NCI-H1048 (cell line): Measurements from ENCODE around the gene KRT16.
"Not testable (repeated sequence)": the region's sequence is repeated elsewhere in the genome, so short reads cannot be mapped to it uniquely, and the experiment has no call there.

Experiments
- DNase-seq: peaks from one replicate; lab custom pipeline; 2025; lab: John Stamatoyannopoulos, UW

KRT16 gene

DNA sequence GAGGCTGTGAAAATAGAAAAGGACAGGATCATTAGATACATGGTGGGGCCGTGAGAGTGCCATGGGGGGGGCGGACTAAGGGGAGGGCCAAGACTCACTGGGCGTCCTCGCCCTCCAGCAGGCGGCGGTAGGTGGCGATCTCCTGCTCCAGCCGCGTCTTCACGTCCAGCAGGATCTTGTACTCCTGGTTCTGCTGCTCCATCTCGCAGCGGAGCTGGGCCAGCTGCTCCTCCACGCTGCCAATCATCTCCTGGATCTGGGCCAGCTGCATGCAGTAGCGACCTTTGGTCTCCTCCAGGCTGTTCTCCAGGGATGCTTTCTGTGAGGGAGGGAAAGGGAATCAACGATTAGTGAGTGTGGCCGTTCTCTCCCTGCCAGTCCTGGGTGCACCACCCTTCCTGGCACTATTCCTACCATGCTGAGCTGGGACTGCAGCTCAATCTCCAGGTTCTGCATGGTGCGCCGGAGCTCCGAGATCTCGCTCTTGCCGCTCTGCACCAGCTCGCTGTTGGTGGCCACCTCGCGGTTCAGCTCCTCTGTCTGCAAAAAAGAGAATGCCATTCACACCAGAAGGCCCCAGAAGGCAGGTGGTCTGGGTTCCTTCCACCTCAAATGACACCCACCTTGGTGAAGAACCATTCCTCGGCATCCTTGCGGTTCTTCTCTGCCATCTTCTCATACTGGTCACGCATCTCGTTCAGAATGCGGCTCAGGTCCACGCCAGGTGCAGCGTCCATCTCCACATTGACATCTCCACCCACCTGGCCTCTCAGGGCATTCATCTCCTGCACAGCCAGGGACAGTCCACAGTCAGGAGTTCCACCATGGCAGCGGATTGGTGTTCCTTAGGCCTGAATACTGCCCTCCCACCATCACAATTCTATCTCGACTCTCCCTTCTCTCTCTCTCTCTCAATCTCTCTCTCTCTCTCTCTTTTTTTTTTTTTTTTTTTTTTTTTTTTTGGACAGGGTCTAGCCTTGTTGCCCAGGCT is 29.1 kb downstream of the KRT16 start:
- no peak for DNase-seq

DNA sequence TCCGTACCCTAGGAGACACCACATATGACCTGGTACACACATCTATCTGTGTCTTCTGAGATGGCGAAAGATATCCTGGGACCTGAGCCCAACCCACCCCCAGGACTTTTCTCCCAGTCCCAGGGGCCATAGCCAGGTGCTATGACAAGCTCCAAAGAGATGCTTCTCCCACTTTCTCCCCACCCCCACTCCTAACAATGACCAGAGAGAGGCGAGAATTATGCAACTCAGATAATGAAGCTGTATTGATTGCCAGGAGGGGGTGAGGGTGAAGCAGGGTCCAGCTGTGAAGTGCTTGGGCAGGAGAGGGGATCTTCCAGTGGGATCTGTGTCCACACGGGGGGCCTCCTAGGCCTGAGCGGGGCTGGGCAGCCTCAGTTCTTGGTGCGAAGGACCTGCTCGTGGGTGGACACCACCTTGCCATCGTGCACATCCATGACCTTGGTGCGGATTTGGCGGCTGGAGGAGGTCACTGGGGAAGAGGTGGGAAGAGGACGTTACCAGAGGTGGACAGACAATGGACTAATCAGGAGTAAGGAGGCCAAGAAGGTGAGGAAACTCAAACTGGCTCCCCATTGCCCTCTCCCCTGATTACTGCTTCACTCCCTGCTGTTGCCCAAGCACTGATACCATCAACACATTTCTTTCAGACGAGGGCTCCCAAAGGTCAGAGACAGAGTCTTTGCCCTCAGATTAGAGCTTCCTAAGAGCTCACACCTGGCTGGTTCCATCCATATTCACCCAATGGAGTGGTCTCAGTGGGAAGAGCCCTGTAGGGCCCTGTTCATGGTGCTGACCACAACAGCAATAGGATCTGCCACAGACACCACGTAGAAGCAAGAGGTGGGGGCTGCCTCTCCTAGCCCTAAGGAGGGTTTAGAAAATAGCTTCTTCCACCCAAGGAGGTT is 30.3 kb downstream of the KRT16 start:
- not testable (repeated sequence) for DNase-seq

DNA sequence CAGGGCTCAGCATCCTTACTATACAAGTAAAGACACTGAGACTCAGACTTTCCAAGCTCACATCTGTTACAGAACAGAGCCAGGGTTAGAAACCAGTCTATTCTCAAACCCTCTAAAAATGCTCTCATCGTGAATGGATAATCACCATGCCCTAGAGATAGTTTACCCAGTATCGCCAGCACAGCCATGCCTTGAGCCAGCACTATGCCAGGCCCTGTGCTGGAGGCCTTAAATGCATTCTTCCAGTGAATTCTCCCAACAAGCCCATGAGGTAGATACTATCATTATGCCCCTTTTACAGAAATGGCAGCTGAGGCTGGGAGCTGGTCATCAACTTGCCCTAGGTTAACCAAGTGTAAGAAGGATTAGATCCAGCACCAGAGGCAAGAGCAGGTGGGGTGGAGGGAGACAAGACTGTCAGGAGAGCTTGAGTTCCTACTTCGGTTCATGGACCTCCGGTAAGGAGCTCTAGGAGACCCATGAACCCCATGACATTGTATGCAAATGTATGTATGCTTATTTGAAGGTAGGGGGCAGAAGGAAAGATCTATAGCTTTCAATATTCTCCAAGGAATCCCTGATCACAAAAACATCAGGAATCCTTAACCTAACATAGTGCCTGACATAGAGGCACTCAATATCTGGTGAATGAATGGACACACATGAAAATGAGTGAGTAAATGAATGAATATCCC is 31.1 kb downstream of the KRT16 start:
- DNase-seq = no peak

DNA sequence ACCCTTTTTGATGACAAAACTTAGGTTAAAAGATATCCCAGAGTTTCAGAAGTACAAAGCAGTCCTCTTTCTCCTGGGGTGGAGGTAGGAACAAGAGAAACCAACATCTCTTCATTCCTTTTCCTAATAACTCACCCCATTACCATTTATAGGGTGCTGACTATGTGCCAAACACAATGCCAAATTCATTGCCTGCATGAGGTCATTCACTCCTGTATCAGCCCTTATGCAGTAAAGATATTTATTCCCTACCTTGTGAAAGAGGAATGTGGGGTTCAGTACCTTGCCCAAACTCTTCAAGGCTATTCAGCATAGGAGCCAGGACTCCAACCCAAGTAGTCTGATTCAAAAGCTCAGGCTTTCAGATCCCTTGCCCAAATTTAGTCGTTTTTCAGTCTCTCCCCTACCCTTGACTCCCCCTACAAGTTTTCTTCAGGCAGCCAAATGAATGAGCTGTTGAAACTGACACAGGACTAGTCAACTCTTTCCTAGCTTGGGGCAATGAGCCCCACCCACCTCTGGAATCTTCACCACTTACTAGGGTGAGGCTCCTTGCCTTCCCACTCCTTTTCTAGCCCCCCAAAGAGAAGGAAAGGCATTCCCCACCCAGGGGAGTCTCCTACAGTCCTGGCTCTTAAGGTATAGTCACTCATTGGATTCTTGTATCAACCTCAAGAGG is 31.7 kb downstream of the KRT16 start:
- no peak for DNase-seq

DNA sequence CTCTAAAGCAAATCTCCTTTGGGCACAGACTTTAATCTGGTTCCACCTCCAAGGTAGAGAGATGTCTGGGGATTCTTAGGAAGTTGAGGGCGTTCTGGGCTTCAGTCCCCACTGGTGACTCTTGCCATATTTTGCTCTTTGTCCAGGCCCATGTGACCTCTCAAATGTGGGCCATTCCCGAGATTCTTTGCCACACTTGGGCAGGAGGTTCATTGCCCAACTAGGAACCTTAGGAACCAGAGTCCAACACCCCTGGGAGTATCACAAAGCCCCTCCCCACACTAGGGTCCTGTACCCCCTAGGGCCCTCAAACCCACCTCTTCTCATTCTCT is 32.4 kb downstream of the KRT16 start:
- no peak for DNase-seq

DNA sequence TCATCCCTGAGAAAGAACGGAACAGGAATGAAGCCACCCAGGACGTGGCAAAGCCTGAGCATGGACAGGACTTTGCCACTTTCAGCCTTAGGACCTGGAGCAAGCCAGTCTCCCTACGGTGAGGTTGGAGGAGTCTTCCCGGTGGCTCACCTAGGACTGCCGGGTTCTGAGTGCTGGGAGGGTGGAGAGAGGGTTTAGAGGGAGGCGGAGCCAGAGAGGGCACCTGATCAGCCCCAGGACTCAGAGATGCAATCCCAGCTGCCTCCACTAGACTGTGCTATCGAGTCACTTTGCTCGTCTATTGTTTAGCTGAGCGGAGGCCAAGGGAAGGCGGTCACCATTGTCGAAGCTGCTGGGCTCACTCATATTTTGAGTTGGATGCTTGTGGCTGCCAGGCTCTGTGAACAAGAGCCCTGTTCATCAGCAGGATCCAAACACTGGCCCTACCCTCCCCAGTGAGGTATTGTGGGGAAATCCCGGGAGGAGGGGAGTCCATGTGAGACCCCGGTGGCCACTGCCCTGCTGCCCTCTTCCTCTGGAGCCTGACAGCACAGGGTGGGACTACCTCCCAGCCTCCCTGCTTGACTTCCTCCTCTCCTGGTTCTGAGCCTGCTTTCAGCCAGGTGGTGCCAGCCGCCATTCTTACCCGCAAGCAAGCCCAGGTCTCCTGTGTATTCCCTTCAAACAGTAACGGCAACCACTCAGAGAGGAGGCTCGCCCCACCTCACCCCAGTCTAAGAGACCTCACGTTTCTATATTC is 32.9 kb downstream of the KRT16 start:
- DNase-seq = peak; percentile 46

DNA sequence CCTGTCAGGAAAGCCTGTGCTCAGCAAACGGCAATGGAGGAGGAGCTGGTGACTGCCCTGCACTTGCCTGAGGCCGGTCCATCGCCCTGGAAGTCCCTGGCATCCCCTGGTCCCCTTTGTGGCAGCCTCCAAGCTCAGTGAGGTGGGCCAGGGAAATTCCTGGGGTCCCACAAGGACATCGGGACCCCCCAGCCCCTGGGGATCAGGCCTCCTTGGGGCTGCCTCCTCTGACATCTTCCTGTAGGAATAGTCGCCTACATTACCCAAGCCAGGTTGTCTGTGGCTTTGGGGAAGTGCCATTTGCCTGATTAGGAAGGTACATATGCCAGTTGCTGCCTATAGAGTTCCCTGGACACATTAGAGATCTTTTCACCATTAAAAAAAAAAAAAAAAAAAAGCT is 33.6 kb downstream of the KRT16 start:
- DNase-seq = no peak

DNA sequence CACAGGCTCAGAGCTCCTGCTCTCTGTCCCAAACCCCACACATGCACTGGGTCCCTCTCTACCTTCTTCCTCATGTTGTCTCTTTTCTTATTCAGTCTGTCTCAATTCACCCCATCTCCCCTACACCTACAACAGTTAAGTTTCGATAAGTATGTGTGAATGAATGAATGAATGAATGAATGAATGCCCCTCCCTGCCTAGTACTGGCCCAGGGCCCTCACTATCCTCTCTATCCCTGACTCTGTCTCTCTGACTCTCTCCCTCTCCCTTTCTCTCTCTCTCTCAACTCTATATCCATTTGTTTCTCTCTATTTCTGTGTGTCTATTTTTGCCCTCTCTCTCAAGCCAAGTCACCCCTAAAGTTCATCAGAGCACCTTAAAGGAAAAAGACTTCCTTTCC is 34.0 kb downstream of the KRT16 start:
- DNase-seq = no peak

DNA sequence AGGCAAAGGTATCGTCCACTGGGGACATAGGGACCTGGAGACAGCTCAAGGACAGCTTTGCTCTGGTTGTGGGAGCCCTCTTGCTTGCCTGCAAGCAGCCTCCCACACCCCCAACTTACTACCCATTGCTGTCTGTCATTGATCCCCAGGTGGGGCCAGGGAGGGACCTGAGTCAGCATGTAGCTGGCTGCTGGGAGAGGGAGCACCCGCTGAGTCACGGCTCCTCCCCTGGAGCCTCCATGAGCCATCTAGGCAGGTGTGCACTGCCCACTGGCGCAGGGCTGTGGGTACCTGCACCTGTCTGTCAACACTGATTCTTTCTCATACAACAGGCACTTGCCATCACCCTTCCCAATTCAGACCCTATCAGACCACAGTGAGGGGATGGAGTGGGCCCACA is 35.8 kb downstream of the KRT16 start:
- not testable (repeated sequence) for DNase-seq

DNA sequence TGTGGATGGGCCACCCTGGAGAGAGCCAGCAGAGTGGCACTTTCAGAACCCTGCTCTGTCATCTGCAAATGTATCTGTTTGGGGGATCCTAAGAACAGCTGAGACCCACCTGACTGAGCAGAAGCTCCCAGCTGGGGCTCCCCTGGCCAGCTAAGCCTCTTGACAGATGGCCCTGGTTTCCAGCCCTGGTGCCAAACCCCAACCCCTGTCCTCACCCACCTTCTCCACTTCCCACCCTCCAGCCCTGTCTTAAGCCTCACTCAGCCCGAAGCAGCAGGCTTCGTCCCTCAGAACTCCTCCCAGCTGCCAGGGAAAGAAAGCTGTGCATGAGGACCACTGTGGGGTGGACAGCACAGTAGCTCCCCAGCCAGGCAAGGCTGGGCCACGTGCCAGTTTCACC is 37.2 kb downstream of the KRT16 start:
- no peak for DNase-seq

DNA sequence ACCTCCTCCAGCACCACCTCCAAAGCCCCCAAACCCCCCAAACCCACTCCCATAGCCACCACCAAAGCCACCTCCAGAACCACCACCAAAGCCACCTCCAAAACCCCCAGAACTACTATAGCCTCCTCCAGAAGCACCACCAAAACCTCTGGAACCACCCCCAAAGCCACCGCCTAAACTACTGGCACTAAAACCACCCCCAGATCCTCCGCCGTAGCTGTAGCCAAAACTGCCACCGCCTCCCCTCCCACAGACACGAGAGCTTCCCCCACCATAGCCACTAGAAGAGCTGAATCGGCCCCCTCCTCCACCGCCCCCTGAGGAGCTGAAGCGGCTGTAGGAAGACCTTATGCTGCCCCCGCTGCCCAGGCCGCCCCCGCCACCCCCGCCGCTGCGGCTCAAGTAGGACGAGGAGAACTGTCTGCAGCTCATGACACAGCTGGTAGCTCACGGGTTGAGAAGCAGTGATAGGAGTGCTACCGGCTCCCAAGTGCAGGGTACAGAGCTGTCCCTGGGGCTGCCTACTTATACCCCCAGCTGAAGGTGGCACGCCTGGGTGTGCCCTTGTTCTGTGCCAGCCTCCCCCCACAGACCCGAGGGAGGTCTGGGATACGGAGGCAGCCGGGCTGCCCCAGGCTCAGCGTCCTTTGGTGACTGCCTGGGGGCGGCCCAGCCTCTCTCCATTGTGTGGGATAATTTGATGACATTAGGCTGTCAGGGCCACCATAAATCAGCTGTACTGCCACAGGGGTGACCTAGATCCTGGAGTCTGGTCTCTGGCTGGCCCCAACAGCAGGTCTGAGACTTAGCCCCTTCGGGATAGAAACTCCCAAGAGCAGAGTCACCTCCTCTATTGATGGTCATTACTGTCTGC is 40.8 kb downstream of the KRT16 start, which contains the start of gene KRT9:
Gene KRT9, minus strand, starts transcription at position 499 of the 874 bp plus-strand sequence. Its CDS starts 67 bp downstream, at position 432.
- DNase-seq = no peak

DNA sequence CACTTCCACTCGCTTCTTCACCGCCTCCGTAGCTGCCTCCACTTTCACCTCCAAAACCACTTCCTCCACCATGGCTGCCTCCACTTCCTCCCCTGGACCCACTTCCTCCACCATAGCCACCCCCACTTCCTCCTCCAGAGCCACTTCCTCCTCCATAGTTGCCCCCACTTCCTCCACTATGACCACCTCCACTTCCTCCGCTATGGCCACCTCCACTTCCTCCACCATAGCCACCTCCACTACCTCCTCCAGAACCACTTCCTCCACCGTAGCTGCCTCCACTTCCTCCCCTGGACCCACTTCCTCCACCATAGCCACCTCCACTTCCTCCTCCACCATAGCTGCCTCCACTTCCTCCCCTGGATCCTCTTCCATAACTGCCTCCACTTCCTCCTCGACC is 45.2 kb downstream of the KRT16 start:
- DNase-seq = no peak

DNA sequence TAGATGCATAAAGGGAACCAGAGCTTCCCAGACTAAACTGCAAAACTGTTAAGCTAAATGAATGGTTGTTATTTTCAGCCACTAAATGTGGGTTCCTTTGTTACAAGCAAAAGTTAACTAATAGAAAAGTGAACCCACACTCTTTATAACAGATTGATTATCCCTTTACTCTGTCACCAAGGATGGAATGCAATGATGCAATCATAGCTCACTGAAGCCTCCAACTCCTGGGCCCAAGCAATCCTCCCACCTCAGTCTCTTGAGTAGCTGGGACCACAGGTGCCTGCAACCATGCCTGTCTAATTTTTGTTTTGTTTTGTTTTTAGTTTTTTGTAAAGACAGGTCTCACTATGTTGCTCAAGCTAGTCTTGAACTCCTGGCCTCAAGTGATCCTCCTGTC is 47.2 kb downstream of the KRT16 start:
- no peak for DNase-seq

DNA sequence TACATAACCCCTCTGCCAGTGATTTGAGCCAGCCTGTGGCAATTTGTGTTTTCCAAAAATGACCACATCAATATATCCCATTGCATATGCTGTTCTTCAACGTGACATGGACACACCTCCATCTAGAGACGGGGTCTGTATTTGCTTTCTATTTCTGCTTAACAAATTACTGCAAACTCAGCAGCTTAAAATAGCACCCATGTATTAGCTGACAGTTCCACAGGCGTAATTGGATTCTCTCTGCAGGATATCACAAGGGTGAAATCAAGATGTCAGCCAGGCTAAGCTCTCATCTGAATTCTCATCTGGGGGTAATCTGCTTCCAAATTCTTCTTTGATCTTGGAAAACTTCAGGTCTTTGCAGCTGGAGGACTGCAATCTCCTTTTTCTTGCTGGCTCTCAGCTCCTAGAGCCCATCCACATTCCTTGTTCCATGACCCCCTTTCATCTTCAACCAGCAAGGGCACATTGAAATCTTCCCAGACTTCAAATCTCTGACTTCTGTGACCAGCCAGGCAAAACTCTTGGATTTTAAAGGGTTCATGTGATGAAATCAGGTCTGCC is 48.9 kb downstream of the KRT16 start:
- DNase-seq = no peak

DNA sequence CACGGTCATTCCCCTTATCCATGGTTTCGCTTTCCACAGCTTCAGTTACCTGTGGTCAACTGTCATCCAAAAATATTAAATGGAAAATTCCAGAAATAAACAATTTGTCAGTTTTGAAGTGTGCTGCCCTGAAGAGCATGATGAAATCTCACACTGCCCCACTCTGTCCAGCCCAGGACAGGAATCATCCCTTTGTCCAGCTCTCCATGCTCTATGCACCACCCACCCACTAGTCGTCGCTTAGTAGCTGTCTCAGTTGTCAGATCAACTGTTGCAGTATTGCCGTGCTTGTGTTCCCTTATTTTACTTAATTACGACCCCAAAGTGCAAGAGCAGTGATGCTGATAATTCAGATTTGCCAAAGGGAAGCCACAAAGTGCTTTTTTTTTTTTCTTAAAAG is 51.0 kb downstream of the KRT16 start:
- no peak for DNase-seq
